Sigmoid colon (tissue), 4 donors: ENCODE data around the gene NISCH.

Experiments
- POLR2A ChIP-seq, 2 donors: fragments of 450-650 bp; IDR thresholded peaks; one replicate each; pipeline ENCODE4 v1.6.1; 2016; ENCODE audit warnings: antibody characterized with exemption in 2 of 2, mild to moderate bottlenecking in 2 of 2, moderate library complexity in 2 of 2
- POLR2AphosphoS5 ChIP-seq, 4 donors: sonication (generic); formaldehyde crosslinking; IDR thresholded peaks; one replicate each; pipeline ENCODE4 v1.6.1; 2017; ENCODE audit warnings: antibody characterized with exemption in 4 of 4
- TF ChIP-seq, protein P1 (sequence below), 4 experiments: fragments of 450-650 bp in 3 of 4; fragments of 200-600 bp in 1 of 4; IDR thresholded peaks; one replicate each; pipeline ENCODE4 v1.5.1; 2016 to 2019; ENCODE audit warnings: antibody characterized with exemption in 4 of 4, mild to moderate bottlenecking in 3 of 4, moderate library complexity in 2 of 4

DNA sequence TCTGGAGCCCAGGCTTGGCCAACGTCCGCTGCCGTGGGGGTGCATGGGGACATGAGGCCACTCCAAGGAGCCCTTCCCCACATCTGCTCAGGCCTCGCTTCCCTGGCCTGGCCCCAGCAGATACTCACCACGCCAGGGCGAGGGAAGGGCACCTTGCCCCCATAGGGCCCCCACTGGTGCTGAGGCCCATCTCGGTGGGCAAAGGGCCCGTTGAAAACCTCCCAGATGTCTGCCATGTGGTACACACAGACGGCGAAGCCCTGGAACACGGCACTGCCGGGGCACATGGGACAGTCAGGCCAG is 15.2 kb upstream of the NISCH start:
- TF ChIP-seq POLR2A (IDR thresholded peaks at IDR 0.05) (no peak), POLR2AphosphoS5 (IDR thresholded peaks at IDR 0.05) (no peak)
- TF ChIP-seq, protein P1, sequence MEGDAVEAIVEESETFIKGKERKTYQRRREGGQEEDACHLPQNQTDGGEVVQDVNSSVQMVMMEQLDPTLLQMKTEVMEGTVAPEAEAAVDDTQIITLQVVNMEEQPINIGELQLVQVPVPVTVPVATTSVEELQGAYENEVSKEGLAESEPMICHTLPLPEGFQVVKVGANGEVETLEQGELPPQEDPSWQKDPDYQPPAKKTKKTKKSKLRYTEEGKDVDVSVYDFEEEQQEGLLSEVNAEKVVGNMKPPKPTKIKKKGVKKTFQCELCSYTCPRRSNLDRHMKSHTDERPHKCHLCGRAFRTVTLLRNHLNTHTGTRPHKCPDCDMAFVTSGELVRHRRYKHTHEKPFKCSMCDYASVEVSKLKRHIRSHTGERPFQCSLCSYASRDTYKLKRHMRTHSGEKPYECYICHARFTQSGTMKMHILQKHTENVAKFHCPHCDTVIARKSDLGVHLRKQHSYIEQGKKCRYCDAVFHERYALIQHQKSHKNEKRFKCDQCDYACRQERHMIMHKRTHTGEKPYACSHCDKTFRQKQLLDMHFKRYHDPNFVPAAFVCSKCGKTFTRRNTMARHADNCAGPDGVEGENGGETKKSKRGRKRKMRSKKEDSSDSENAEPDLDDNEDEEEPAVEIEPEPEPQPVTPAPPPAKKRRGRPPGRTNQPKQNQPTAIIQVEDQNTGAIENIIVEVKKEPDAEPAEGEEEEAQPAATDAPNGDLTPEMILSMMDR (IDR thresholded peaks at IDR 0.05): no peak
